Measurements from ENCODE around the gene C4B. TPM values are rescaled to one million over a fixed set of nuclear protein-coding genes. Genes with fewer than 3 reads are reported as not detected.

Gene C4B
- total RNA-seq, 1 donor from 2014 or later, result 3.2 TPM

DNA sequence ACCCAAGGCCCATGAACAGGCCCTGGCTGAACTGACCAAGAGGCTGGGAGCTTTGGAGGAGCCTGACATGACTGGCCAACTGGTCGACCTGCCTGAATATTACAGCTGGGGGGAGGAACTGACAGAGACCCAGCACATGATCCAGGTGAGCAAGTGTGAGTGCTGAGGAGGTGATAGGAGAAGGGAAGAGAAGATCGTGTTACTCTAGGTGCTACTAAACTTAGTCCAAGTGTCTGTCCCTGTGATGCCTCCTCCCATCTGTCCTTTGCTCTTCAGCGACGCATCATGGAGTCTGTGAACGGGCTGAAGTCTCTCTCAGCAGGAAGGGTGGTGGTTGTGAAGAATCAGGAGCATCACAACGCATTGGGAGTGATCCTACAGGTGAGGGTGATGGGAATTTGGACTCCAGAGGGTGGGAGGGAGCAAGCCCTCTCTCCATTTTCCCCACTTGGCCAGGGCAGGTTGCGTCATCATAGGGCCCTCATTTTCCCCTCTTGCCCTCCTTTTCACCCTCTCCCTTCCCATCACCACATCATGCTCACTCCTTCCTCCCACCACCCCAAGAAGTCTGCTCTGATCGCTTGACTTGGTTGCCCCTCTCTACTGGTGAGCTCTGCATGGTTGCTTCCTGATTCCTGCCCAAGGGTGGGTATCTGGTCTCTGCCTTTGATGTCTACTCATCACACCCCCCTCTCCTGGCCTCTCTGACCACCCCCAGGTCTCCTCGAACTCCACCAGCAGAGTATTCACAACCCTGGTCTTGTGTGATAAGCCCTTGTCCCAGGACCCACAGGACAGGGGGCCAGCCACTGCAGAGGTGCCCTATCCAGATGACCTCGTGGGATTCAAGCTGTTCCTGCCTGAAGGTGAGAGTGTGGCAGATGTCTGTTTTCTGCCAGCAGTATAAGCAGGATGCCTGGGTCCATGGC lies 47.3 kb upstream of the C4B start:
- Mint-ChIP-seq H3K9me3 (ENCODE audit: unreplicated experiment) (no peaks in the 10 kb centered on the region), H3K27me3 (ENCODE audit: low read depth, unreplicated experiment) (no peaks in the 10 kb centered on the region), H3K4me1 (ENCODE audit: low read depth, unreplicated experiment) (peaks cover 11% of the 10 kb centered on the region), H3K27ac (ENCODE audit: unreplicated experiment) (no peak overlapping the region), H3K36me3 (ENCODE audit: low read depth, unreplicated experiment) (peaks cover 26% of the 10 kb centered on the region), H3K4me3 (ENCODE audit: unreplicated experiment) (no peak overlapping the region)
- peaks cover 23% of the 10 kb centered on the region for H3K79me2 ChIP-seq (ENCODE audit: insufficient read depth, low read length)
- no peak overlapping the region for H3K27ac ChIP-seq (ENCODE audit: low read depth, low read length)
- H4K20me1 ChIP-seq (ENCODE audit: insufficient read depth, low read length), result peaks cover 15% of the 10 kb centered on the region
- FAIRE-seq (no peak), DNase-seq (ENCODE audit: low read depth) (no peak)
- H3K4me3 ChIP-seq (ENCODE audit: insufficient read depth, low read depth, low read length), result no peak overlapping the region
- no peak overlapping the region for H3K4me2 ChIP-seq (ENCODE audit: low read length)
- peaks cover 20% of the 10 kb centered on the region for H3K36me3 ChIP-seq (ENCODE audit: insufficient read depth, low read length)
- no peaks in the 10 kb centered on the region for H3K27me3 ChIP-seq (ENCODE audit: insufficient read depth, low read length)
- H2AFZ ChIP-seq (ENCODE audit: low read depth, low read length), result no peak overlapping the region
- TF ChIP-seq, protein P1, sequence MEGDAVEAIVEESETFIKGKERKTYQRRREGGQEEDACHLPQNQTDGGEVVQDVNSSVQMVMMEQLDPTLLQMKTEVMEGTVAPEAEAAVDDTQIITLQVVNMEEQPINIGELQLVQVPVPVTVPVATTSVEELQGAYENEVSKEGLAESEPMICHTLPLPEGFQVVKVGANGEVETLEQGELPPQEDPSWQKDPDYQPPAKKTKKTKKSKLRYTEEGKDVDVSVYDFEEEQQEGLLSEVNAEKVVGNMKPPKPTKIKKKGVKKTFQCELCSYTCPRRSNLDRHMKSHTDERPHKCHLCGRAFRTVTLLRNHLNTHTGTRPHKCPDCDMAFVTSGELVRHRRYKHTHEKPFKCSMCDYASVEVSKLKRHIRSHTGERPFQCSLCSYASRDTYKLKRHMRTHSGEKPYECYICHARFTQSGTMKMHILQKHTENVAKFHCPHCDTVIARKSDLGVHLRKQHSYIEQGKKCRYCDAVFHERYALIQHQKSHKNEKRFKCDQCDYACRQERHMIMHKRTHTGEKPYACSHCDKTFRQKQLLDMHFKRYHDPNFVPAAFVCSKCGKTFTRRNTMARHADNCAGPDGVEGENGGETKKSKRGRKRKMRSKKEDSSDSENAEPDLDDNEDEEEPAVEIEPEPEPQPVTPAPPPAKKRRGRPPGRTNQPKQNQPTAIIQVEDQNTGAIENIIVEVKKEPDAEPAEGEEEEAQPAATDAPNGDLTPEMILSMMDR (IDR thresholded peaks at IDR 0.05; ENCODE audit: insufficient read depth, low read depth, low read length), result no peak
- no peak for TF ChIP-seq EZH2 (IDR thresholded peaks at IDR 0.05; ENCODE audit: insufficient read depth, low read length)
- peaks cover 27% of the 10 kb centered on the region for H3K4me1 ChIP-seq (ENCODE audit: insufficient read depth, low read length)
- H3K9me3 ChIP-seq (ENCODE audit: insufficient read depth, low read depth, low read length), result no peaks in the 10 kb centered on the region
- H3K9ac ChIP-seq (ENCODE audit: low read length), result no peak overlapping the region

DNA sequence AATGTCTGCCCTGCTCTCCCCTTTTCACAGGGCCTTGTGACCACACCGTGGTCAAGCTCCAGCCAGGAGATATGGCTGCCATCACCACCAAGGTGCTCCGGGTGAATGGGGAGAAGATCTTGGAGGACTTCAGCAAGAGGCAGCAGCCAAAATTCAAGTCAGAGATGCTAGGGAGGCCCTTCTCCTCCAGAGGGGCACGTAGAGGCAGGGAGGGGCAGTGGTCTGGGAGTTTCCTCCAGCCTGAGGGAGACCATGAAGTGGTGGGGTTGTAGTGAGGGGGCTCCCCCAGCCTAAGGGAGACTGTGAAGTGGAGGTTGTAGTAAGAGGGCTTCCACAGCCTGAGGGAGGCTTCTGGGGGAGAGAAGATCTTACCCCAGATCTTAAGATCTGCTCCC lies 46.7 kb upstream of the C4B start:
- no peak overlapping the region for H2AFZ ChIP-seq (ENCODE audit: low read depth, low read length)
- no peak overlapping the region for H3K4me2 ChIP-seq (ENCODE audit: low read length)
- Mint-ChIP-seq H3K4me1 (ENCODE audit: low read depth, unreplicated experiment) (peaks cover 15% of the 10 kb centered on the region), H3K4me3 (ENCODE audit: unreplicated experiment) (no peak overlapping the region), H3K36me3 (ENCODE audit: low read depth, unreplicated experiment) (peaks cover 21% of the 10 kb centered on the region), H3K9me3 (ENCODE audit: unreplicated experiment) (no peaks in the 10 kb centered on the region), H3K27me3 (ENCODE audit: low read depth, unreplicated experiment) (no peaks in the 10 kb centered on the region), H3K27ac (ENCODE audit: unreplicated experiment) (no peak overlapping the region)
- peaks cover 28% of the 10 kb centered on the region for H3K79me2 ChIP-seq (ENCODE audit: insufficient read depth, low read length)
- no peaks in the 10 kb centered on the region for H3K9me3 ChIP-seq (ENCODE audit: insufficient read depth, low read depth, low read length)
- peaks cover 30% of the 10 kb centered on the region for H3K4me1 ChIP-seq (ENCODE audit: insufficient read depth, low read length)
- TF ChIP-seq, protein P1 (IDR thresholded peaks at IDR 0.05; ENCODE audit: insufficient read depth, low read depth, low read length), result no peak
- no peak for TF ChIP-seq EZH2 (IDR thresholded peaks at IDR 0.05; ENCODE audit: insufficient read depth, low read length)
- H3K27ac ChIP-seq (ENCODE audit: low read depth, low read length), result no peak overlapping the region
- H3K4me3 ChIP-seq (ENCODE audit: insufficient read depth, low read depth, low read length), result no peak overlapping the region
- DNase-seq (ENCODE audit: low read depth) (no peak), FAIRE-seq (no peak)
- H3K27me3 ChIP-seq (ENCODE audit: insufficient read depth, low read length), result no peaks in the 10 kb centered on the region
- no peak overlapping the region for H3K9ac ChIP-seq (ENCODE audit: low read length)
- peaks cover 15% of the 10 kb centered on the region for H4K20me1 ChIP-seq (ENCODE audit: insufficient read depth, low read length)
- peaks cover 20% of the 10 kb centered on the region for H3K36me3 ChIP-seq (ENCODE audit: insufficient read depth, low read length)

DNA sequence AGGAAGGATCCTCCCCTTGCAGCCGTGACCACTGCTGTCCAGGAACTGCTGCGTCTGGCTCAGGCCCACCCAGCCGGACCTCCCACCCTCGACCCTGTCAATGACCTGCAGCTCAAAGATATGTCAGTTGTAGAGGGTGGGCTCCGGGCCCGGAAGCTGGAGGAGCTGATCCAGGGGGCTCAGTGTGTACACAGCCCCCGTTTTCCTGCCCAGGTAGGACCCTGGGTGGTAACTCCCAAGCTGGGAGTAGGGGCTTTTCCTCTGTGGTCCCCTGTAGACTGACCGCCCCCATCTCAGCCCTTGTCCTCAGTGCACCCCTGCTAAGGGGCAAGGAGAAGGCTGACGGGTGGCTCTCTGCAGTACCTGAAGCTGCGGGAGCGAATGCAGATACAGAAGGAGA lies 46.3 kb upstream of the C4B start:
- FAIRE-seq (no peak), DNase-seq (ENCODE audit: low read depth) (no peak)
- Histone ChIP-seq H3K36me3 (ENCODE audit: insufficient read depth, low read length) (peaks cover 20% of the 10 kb centered on the region), H2AFZ (ENCODE audit: low read depth, low read length) (no peak overlapping the region), H3K4me3 (ENCODE audit: insufficient read depth, low read depth, low read length) (no peak overlapping the region), H4K20me1 (ENCODE audit: insufficient read depth, low read length) (peaks cover 15% of the 10 kb centered on the region), H3K27ac (ENCODE audit: low read depth, low read length) (no peak overlapping the region), H3K79me2 (ENCODE audit: insufficient read depth, low read length) (peaks cover 32% of the 10 kb centered on the region), H3K4me2 (ENCODE audit: low read length) (no peak overlapping the region), H3K27me3 (ENCODE audit: insufficient read depth, low read length) (no peaks in the 10 kb centered on the region), H3K9ac (ENCODE audit: low read length) (no peak overlapping the region), H3K4me1 (ENCODE audit: insufficient read depth, low read length) (peaks cover 34% of the 10 kb centered on the region), H3K9me3 (ENCODE audit: insufficient read depth, low read depth, low read length) (no peaks in the 10 kb centered on the region)
- Mint-ChIP-seq H3K27me3 (ENCODE audit: low read depth, unreplicated experiment) (no peaks in the 10 kb centered on the region), H3K36me3 (ENCODE audit: low read depth, unreplicated experiment) (peaks cover 18% of the 10 kb centered on the region), H3K4me1 (ENCODE audit: low read depth, unreplicated experiment) (peaks cover 19% of the 10 kb centered on the region), H3K4me3 (ENCODE audit: unreplicated experiment) (no peak overlapping the region), H3K27ac (ENCODE audit: unreplicated experiment) (no peak overlapping the region), H3K9me3 (ENCODE audit: unreplicated experiment) (no peaks in the 10 kb centered on the region)
- TF ChIP-seq EZH2 (IDR thresholded peaks at IDR 0.05; ENCODE audit: insufficient read depth, low read length), result no peak

Measured in astrocyte (in vitro differentiated cells and primary cell).